Stomach (tissue), 9 donors: ENCODE results near the gene ARHGAP15. TPM values are rescaled to one million over a fixed set of nuclear protein-coding genes. Genes with fewer than 3 reads are reported as not detected.

Experiments
- DNase-seq, 2 donors: peaks; one replicate each; pipeline versions ENCODE4 v3.0.0 to v3.0.0-alpha.2; 2013 to 2019
- H3K27ac ChIP-seq, 5 donors: fragments of 200-600 bp in 4 of 5; sonication (generic) in 4 of 5; one replicate each; pipeline ENCODE4 v1.5.1; 2013 to 2019; ENCODE audit warnings: mild to moderate bottlenecking in 1 of 5, moderate library complexity in 1 of 5
- H3K27me3 ChIP-seq, 3 donors: fragments of 200-600 bp; sonication (generic); one replicate each; pipeline ENCODE4 v1.5.1; 2017 to 2019; ENCODE audit warnings: mixed run types in 1 of 3
- H3K36me3 ChIP-seq, 4 donors: fragments of 200-600 bp; sonication (generic); 1 replicate in 3 of 4; 2 replicates in 1 of 4; pipeline ENCODE4 v1.5.1; 2016 to 2019
- H3K4me1 ChIP-seq, 4 donors: fragments of 200-600 bp; sonication (generic); one replicate each; pipeline ENCODE4 v1.5.1; 2016 to 2019
- H3K4me3 ChIP-seq, 4 donors: fragments of 200-600 bp; sonication (generic) in 3 of 4; one replicate each; pipeline ENCODE4 v1.5.1; 2016 to 2019; ENCODE audit warnings: mild to moderate bottlenecking in 1 of 4
- H3K9me3 ChIP-seq, 4 donors: fragments of 200-600 bp; sonication (generic); one replicate each; pipeline ENCODE4 v1.5.1; 2016 to 2019
- CTCF ChIP-seq, 7 experiments: fragments of 450-650 bp in 4 of 7; fragments of 200-600 bp in 3 of 7; sonication (generic) in 3 of 7; IDR thresholded peaks; one replicate each; pipeline ENCODE4 v1.5.1; 2016 to 2019; ENCODE audit warnings: antibody characterized with exemption in 7 of 7, control low read depth in 2 of 7, mild to moderate bottlenecking in 1 of 7
- EP300 ChIP-seq: sonication (generic); formaldehyde crosslinking; IDR thresholded peaks from one replicate; pipeline ENCODE4 v1.6.1; 2017; ENCODE audit warnings: antibody characterized with exemption
- POLR2A ChIP-seq, 4 donors: fragments of 450-650 bp; IDR thresholded peaks; one replicate each; pipeline ENCODE4 v1.6.1; 2016; ENCODE audit warnings: antibody characterized with exemption in 4 of 4, control low read depth in 2 of 4, mild to moderate bottlenecking in 1 of 4, moderate library complexity in 1 of 4
- POLR2AphosphoS5 ChIP-seq, 3 donors: sonication (generic); formaldehyde crosslinking; IDR thresholded peaks; one replicate each; pipeline ENCODE4 v1.6.1; 2016; ENCODE audit warnings: antibody characterized with exemption in 3 of 3
- WGBS, 5 donors: extraction: QIAGEN DNeasy Blood & Tissue Kit in 3 of 5; methylation state at CpG; one replicate each; pipeline versions ENCODE4 v1.1.5 to v1.1.7; 2013 to 2018; 5-methylcytosine and 5-hydroxymethylcytosine counted together
- intact Hi-C: fragments of 100-400 bp; cut with DNase I; formaldehyde crosslinking; loops from one replicate; pipeline ENCODE4 v1.15.1; 2023; ENCODE audit warnings: low total_unique reads
- polyA plus RNA-seq, 3 donors: library from polyadenylated mRNA; stranded (reverse); fragments of 200-250 nt; gene quantifications; one replicate each; pipeline ENCODE4 v1.2.3, GENCODE V29; 2013
- total RNA-seq, 5 donors: library from RNA; depleted of rRNA; stranded (reverse); fragments of >200 nt; gene quantifications; one replicate each; pipeline versions ENCODE4 v1.1.0 to v1.2.3, GENCODE V29; 2014 to 2016
- donor health status: healthy with polysubstance abuse.
- donor health status: Bipolar disorder and iron deficiency.
- donor health status: healthy.

ARHGAP15 gene
- total and polyA plus RNA-seq, 8 donors: 1.8 to 66.3 (median 6.8) TPM; not detected in 1

DNA sequence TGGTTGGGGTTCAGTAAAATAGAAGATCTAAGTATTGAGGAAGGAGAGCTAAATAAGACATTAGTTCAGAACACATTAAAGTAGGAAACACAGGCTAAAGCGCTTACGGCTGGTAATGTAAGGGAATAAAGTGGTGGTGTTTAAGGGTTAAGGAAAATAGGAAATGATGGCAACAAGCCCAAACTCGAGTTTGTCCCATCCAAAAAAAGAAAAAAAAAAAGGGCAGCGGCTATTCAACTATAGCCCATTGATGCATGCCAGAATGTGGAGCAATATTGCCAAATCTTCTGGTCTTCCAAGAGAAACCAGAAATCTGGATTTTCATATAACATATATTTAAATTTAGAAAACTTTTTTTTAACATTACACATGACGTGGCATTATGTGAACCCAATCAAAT, 161.0 kb downstream of the ARHGAP15 start:
- Histone ChIP-seq H3K4me3 (no peak overlapping the region), H3K4me1 (no peaks in the 10 kb centered on the region), H3K27ac (no peak overlapping the region), H3K36me3 (no peaks in the 10 kb centered on the region), H3K27me3 (no peaks in the 10 kb centered on the region), H3K9me3 (no peaks in the 10 kb centered on the region)
- no peak for TF ChIP-seq CTCF (IDR thresholded peaks at IDR 0.05)
- intact Hi-C loops: no loop called here
- no peak for DNase-seq
- WGBS, 5 donors: 60 to 71% (median 61%) methylated on average over 5 of the region's 5 CpGs

DNA sequence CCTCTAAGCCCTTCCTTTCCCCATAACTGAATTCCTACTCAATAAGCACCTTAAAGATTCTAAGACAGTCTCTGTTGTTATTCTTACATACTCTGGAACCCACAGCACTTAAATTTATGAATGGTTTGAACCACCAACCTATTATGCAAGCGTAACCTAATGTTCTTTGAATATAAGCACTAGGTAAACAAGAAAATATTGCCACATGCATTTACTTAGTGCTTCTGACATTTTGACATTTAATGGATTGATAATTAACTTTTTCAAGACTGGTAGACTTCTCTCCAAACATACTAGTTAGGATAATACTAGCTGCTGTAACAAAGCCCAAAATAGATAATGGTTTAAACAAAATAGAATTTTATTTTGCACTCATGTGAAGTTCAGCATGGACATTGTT, 164.8 kb downstream of the ARHGAP15 start:
- DNase-seq: no peak
- 46 to 65% (median 54%) methylated on average over 1 of the region's 1 CpG for WGBS, 5 donors
- TF ChIP-seq EP300: no peak
- TF ChIP-seq CTCF (IDR thresholded peaks at IDR 0.05): no peak
- TF ChIP-seq POLR2A (IDR thresholded peaks at IDR 0.05): no peak
- no peak for TF ChIP-seq POLR2AphosphoS5 (IDR thresholded peaks at IDR 0.05)
- Histone ChIP-seq H3K4me3 (no peak overlapping the region), H3K27me3 (no peaks in the 10 kb centered on the region), H3K36me3 (no peaks in the 10 kb centered on the region), H3K9me3 (no peaks in the 10 kb centered on the region), H3K4me1 (no peaks in the 10 kb centered on the region), H3K27ac (no peak overlapping the region)
- intact Hi-C loops: no loop called here

DNA sequence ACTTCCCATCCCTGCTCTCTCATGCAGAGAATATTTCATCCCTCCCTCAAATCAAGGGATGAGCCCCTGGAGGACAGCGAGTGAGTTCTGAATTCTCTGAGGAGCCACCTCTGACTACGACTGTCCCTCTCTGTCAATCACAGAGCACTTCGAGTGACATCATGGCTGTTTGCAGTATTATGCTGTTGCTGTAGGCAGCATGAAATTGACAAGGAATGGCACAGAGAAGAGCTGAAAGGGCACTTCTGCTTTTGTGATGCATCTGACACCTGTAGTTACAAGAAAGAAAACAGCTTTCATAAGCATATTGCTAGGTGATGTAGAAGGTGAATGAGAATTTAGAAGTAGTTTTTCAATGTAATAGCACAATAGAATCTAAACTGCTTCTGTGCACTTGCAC, 166.9 kb downstream of the ARHGAP15 start:
- no peak for DNase-seq
- 81 to 86% (median 83%) methylated on average over 3 of the region's 3 CpGs for whole genome bisulfite sequencing, 5 donors
- intact Hi-C loops: no loop called here
- no peaks in the 10 kb centered on the region for H3K36me3 ChIP-seq
- TF ChIP-seq CTCF (IDR thresholded peaks at IDR 0.05) (no peak), POLR2AphosphoS5 (IDR thresholded peaks at IDR 0.05) (no peak), EP300 (no peak), POLR2A (IDR thresholded peaks at IDR 0.05) (no peak)
- H3K27me3 ChIP-seq: no peaks in the 10 kb centered on the region
- no peaks in the 10 kb centered on the region for H3K9me3 ChIP-seq
- H3K4me1 ChIP-seq: no peaks in the 10 kb centered on the region
- H3K4me3 ChIP-seq: no peak overlapping the region
- H3K27ac ChIP-seq: no peak overlapping the region

GRCh38 chr2:143297182-143297581, 168.0 kb downstream of the ARHGAP15 start:
- TF ChIP-seq EP300 (no peak), POLR2AphosphoS5 (IDR thresholded peaks at IDR 0.05) (no peak), CTCF (IDR thresholded peaks at IDR 0.05) (no peak), POLR2A (IDR thresholded peaks at IDR 0.05) (no peak)
- DNase-seq: no peak
- Histone ChIP-seq H3K27ac (no peak overlapping the region), H3K4me3 (no peak overlapping the region), H3K9me3 (no peaks in the 10 kb centered on the region), H3K27me3 (no peaks in the 10 kb centered on the region), H3K4me1 (no peaks in the 10 kb centered on the region), H3K36me3 (no peaks in the 10 kb centered on the region)
- intact Hi-C loops: no loop called here

DNA sequence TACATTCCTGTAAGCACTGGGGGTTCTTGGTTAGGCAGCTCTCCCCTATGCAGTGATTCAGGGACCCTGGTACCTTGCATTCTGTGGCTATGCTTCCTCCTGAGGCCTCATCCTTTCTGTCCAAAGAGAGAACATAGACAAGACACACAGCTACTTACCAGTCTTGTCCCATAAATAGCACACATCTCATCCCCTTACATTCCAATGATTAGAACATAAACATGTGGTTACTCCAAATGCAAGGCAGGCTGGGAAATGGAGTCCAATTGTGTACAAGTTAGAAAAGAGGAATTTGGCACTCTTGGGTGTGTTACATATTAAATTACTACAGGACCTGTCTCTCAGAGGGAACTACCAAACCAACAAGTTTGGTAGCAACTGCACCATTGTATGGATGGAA, 171.3 kb downstream of the ARHGAP15 start:
- intact Hi-C loops: no loop called here
- TF ChIP-seq POLR2A (IDR thresholded peaks at IDR 0.05): no peak
- no peak for TF ChIP-seq POLR2AphosphoS5 (IDR thresholded peaks at IDR 0.05)
- no peak for TF ChIP-seq EP300
- no peak for TF ChIP-seq CTCF (IDR thresholded peaks at IDR 0.05)
- H3K9me3 ChIP-seq: no peaks in the 10 kb centered on the region

More for the DNA sequence above, 171.3 kb downstream of the ARHGAP15 start:
- Histone ChIP-seq H3K27ac (no peak overlapping the region), H3K4me1 (no peaks in the 10 kb centered on the region), H3K27me3 (no peaks in the 10 kb centered on the region), H3K36me3 (no peaks in the 10 kb centered on the region), H3K4me3 (no peak overlapping the region)
- DNase-seq: no peak
